ENCODE measurements around the gene PSMF1.

The PSMF1 gene

GRCh38 chr20:1188347-1188746, 69.9 kb downstream of the PSMF1 start:
- DNase-seq (ENCODE audit: low read depth in 1 of 2, low spot score in 1 of 2): no peak

GRCh38 chr20:1189827-1190226, 71.4 kb downstream of the PSMF1 start:
- DNase-seq (ENCODE audit: low read depth in 1 of 2, low spot score in 1 of 2): no peak

DNA sequence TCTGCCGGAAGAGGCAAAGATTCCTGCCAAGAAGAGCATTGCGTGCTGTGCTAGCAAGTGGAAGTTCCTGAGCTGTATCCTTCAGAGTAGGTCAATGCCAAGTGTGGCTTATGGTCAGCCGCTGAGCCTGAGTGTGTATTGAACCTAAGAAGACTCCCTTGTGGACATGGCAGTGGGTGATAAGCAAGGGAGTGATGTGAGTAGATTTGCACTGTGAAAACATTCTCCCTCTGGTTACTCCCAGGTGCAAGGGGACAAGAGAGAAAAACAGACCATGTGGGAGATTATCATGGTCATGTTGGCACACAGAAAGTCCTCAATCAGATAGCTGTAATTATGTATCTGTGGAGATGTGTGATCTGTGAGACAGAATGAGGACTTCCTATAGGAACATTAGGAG, 72.4 kb downstream of the PSMF1 start:
- DNase-seq (ENCODE audit: low read depth in 1 of 2, low spot score in 1 of 2): no peak

GRCh38 chr20:1191299-1191698, 72.9 kb downstream of the PSMF1 start:
- DNase-seq (ENCODE audit: low read depth in 1 of 2, low spot score in 1 of 2): no peak

DNA sequence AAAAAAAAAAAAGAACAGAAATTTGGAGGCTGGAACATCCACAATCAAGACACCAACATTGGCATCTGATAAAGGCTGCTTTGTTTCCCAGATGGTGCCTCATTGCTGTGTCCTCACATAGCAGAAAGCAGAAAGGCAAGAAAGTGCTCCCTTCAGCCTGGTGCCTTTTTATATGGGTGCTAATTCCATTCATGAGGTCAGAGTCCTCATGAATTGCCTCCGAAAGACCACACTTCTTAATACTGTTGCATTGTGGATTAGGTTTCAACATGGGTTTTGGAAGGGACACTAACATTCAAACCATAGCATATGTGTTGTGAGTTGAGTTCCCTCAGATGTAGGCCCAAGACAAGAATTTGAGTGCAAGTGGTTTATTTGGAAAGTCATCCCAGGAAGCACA, 76.8 kb downstream of the PSMF1 start:
- DNase-seq (ENCODE audit: low read depth in 1 of 2, low spot score in 1 of 2): no peak

- no peak for DNase-seq (ENCODE audit: low read depth in 1 of 2, low spot score in 1 of 2)
Observed at GRCh38 chr20:1196634-1197033, 78.2 kb downstream of the PSMF1 start.

GRCh38 chr20:1197801-1198200, 79.4 kb downstream of the PSMF1 start:
- DNase-seq (ENCODE audit: low read depth in 1 of 2, low spot score in 1 of 2): no peak

DNA sequence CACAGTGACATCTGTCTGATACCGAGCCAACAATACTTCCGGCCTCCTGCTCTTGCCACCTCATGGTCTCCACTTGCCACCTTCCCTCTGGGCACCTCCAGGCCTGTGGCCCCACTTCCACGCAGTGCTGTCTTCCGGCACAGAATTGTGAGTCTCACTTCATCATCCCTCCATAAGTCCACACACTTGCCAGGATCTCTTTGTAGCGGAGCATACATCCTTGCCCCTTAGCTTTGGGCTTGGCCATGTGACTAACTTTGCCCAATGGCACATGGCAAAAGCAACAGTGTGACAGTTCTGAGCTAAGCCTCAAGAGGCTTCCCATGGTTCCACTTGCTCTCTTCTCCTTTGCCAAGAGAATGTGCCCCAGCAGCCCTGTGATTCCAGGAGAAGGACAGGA, 80.3 kb downstream of the PSMF1 start:
- no peak for DNase-seq (ENCODE audit: low read depth in 1 of 2, low spot score in 1 of 2)

GRCh38 chr20:1199212-1199873, 80.9 kb downstream of the PSMF1 start:
- DNase-seq (ENCODE audit: low read depth in 1 of 2, low spot score in 1 of 2): no peak

GRCh38 chr20:1199964-1200363, 81.6 kb downstream of the PSMF1 start:
- no peak for DNase-seq (ENCODE audit: low read depth in 1 of 2, low spot score in 1 of 2)

DNA sequence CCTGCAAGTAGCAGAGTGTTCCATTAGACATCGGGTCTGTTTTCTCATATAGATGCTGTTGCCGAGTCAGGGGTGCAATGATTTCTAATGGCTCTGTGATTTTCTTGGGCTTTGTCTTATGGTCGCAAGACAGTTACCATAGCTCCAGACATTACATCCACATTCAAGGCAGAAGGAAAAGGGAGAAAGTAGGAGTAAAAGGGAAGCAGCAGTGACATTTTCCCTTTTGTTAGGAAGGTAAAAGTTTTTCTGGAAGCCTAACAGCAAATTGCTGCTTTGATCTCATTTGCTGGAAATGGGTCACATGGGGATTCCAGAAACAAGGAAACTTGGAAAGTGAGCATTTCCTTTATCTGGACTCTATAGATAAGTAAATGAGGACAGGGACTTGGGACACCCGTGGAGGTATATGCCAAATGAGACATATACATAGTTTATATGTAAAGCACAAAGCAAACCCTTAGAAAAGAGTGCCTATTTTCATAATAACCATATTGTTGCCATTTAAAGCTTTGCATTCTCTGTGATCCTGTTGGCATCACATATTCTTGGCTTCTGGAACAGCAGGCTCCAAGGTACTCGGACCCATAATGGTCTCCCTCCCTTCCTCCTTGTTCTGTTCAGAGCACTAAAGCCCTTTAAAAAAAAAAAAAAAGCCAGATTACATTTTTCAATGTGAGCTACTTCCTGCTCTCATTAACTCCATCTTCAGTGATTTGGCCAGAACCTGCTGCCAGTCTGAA, 84.5 kb downstream of the PSMF1 start, which contains the start of gene C20orf202:
TSS of gene C20orf202 (plus strand) at position 693 of the 743 bp plus-strand sequence. CDS start 132 bp downstream, outside the sequence.
- no peak for DNase-seq (ENCODE audit: low read depth in 1 of 2, low spot score in 1 of 2)

DNA sequence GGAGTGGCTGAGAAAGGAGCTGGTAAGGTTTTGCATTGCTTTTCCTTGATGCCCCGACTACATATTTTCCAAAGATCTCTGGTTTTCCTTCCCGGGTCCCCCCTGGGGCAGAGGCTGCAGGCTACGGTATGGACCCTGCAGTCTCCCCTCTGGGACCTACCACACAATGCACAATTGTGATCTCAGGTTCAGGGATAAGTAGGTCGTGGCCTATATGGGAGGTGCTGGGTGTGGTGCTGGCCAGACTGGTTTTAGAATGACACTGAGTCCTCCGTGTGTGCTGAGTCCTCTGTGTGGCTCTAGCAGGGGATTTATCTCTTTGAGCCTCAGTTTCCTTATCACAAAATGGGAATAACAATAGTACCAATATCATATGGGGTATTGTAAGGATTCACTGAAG, 85.2 kb downstream of the PSMF1 start:
- DNase-seq (ENCODE audit: low read depth in 1 of 2, low spot score in 1 of 2): no peak

- no peak for DNase-seq (ENCODE audit: low read depth in 1 of 2, low spot score in 1 of 2)
Observed at GRCh38 chr20:1204113-1204512, 85.7 kb downstream of the PSMF1 start.

DNA sequence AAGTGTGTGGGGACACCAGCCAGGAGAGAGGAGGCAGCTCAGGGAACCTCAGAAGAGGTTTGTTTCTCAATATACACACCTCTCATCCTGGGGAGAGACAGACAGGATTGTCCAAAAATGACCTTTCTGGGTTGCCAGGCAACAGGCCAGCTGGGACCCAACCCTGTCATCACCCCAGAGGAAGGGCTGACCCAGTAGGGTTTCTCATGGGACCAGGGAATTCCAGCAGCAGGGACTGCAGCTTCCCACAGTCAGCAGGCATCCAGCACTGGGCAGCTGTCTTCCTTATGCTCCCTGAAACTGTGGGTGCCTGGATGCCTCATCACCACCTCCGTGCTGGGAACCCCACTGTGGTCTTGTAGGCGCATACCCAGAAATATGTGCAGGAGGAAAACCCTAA, 86.2 kb downstream of the PSMF1 start:
- DNase-seq (ENCODE audit: low read depth in 1 of 2, low spot score in 1 of 2): no peak

- no peak for DNase-seq (ENCODE audit: low read depth in 1 of 2, low spot score in 1 of 2)
Observed at GRCh38 chr20:1205802-1206201, 87.4 kb downstream of the PSMF1 start.

DNA sequence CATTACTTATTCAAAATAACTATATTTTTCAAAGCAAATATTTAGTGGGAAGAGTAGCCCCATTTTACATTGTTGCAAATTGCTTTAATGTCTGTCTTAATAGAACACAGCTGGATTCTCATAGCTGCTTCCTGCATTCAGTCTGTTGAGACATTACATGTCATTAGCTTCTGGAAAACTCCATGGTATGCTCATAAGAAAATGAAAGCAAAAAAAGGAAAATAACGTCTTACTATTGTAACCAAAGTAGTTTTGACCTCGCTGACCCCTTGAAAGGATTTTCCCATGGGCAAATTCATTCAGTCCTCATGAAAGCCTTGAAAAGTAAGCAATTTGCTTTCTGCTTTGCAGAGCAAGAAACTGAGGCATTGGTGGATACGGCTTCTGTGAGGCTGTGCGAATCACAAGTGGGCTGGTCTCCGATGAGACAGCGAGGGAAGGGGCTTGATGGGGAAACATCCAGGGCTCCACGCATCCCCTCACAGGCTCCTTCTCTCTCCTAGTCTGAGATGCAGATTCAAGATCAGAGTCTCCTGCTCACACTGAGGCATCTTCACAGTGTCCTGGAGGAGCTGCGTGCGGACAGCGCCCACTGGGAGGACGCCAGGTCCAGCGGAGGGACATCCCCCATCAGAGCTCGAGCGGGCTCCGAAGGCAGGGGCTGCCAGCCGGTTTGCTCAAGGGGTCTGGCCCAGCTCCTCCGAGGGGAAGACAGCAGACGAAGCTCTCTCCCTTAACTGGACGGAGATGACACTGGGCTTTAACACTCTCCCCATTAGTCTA, 88.2 kb downstream of the PSMF1 start:
- no peak for DNase-seq (ENCODE audit: low read depth in 1 of 2, low spot score in 1 of 2)

GRCh38 chr20:1207293-1207878, 89.0 kb downstream of the PSMF1 start:
- no peak for DNase-seq (ENCODE audit: low read depth in 1 of 2, low spot score in 1 of 2)

- DNase-seq (ENCODE audit: low read depth in 1 of 2, low spot score in 1 of 2): no peak
Observed at GRCh38 chr20:1209447-1210387, 91.3 kb downstream of the PSMF1 start.

DNA sequence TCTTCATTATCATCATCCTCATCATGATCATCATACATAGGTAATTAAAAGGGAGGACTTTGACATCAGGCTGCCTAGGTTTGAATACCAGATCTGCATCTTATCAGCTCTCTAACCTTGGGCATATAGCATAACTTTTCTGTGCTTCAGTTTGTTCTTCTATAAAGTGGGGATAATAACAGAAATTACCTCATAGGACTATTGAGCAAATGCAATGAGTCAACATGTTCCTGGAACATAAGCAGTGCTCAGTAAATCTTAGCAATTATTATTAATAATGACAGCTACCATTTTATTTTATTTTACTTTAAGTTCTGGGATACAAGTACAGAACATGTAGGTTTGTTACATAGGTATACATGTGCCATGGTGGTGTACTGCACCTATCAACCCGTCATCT, 92.1 kb downstream of the PSMF1 start:
- no peak for DNase-seq (ENCODE audit: low read depth in 1 of 2, low spot score in 1 of 2)

DNA sequence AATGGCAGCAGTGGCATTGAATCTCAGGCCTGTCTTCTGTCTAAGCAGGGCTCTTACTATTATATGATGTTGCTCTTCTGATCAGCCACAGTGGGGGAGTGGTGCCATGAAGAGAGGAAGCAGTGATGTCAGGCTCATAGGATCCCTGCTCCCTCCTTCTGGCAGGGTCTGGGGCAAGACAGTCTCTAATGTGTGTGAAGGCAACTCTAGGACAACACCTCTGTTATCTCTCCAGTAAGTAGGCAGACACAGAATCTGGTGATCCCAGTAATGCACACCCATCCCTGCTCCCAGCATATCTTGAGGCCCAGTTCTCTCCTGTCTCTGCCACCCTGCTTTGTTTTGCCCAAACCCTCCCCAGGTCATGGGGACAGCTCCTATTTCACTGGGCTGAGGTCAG, 93.6 kb downstream of the PSMF1 start:
- no peak for DNase-seq (ENCODE audit: low read depth in 1 of 2, low spot score in 1 of 2)
